CD4-positive, CD25-positive, alpha-beta regulatory T cell (primary cell): ENCODE measurements around the gene CFAP100. TPM values are rescaled to one million over a fixed set of nuclear protein-coding genes. Genes with fewer than 3 reads are reported as not detected.

ENCODE experiments used
- ATAC-seq, 2 donors: fragments of 150-1000 bp; cut with Tn5 transposase; one replicate each; pipeline ENCODE4 v1.10.0; 2021; ENCODE audit warnings: low read depth in 2 of 2, moderate number of reproducible peaks in 2 of 2, moderate library complexity in 1 of 2
- DNase-seq, 3 donors: peaks; one replicate each; pipeline versions ENCODE4 v3.0.0 to v3.0.0-alpha.2; 2012 to 2022; ENCODE audit warnings: mixed read lengths in 1 of 3
- H3K27ac ChIP-seq: one replicate; pipeline ENCODE4 v1.7.0; 2013; ENCODE audit warnings: mild to moderate bottlenecking, low read length; ENCODE audit not compliant: insufficient read depth, poor library complexity, severe bottlenecking
- H3K27me3 ChIP-seq: one replicate; pipeline ENCODE4 v1.7.0; 2013; ENCODE audit warnings: low read length; ENCODE audit not compliant: control insufficient read depth, insufficient read depth
- H3K36me3 ChIP-seq: one replicate; pipeline ENCODE4 v1.7.0; 2013; ENCODE audit warnings: mild to moderate bottlenecking, low read length, moderate library complexity; ENCODE audit not compliant: control insufficient read depth, insufficient read depth
- H3K4me1 ChIP-seq: 2 replicates; pipeline ENCODE4 v1.7.0; 2013; ENCODE audit warnings: mild to moderate bottlenecking, low read length; ENCODE audit not compliant: insufficient read depth, control insufficient read depth, poor library complexity, severe bottlenecking
- H3K4me3 ChIP-seq: one replicate; pipeline ENCODE4 v1.7.0; 2013; ENCODE audit warnings: low read depth, mild to moderate bottlenecking, low read length, moderate library complexity
- H3K9me3 ChIP-seq, 2 experiments: 1 replicate in 1 of 2; 2 replicates in 1 of 2; pipeline ENCODE4 v1.7.0; 2013; ENCODE audit warnings: low read length in 2 of 2, mild to moderate bottlenecking in 1 of 2, moderate library complexity in 1 of 2; ENCODE audit not compliant: control insufficient read depth in 2 of 2
- H3K27ac Mint-ChIP-seq, 3 donors: one replicate each; pipeline ENCODE4 v1.8.0; 2020 to 2022; ENCODE audit warnings: mild to moderate bottlenecking in 3 of 3, mixed read lengths in 3 of 3, moderate library complexity in 2 of 3
- H3K27me3 Mint-ChIP-seq: one replicate; pipeline ENCODE4 v1.8.0; 2022; ENCODE audit warnings: mild to moderate bottlenecking, mixed read lengths
- H3K36me3 Mint-ChIP-seq: one replicate; pipeline ENCODE4 v1.8.0; 2020; ENCODE audit warnings: mixed read lengths
- H3K4me1 Mint-ChIP-seq, 4 donors: one replicate each; pipeline ENCODE4 v1.8.0; 2020 to 2022; ENCODE audit warnings: mixed read lengths in 4 of 4, mild to moderate bottlenecking in 1 of 4
- H3K4me3 Mint-ChIP-seq, 4 donors: one replicate each; pipeline ENCODE4 v1.8.0; 2020 to 2022; ENCODE audit warnings: mild to moderate bottlenecking in 4 of 4, mixed read lengths in 4 of 4, moderate library complexity in 3 of 4
- H3K9me3 Mint-ChIP-seq, 7 donors: one replicate each; pipeline ENCODE4 v1.8.0; 2020 to 2022; ENCODE audit warnings: mixed read lengths in 7 of 7, mild to moderate bottlenecking in 3 of 7, moderate library complexity in 2 of 7
- polyA plus RNA-seq, 4 donors: library from polyadenylated mRNA; unstranded; fragments of 300-500 nt; fragmentation: Illumina TruSeq; gene quantifications; one replicate each; pipeline ENCODE4 v1.2.3, GENCODE V29; 2021
- total RNA-seq: library from RNA; stranded (reverse); gene quantifications from one replicate; pipeline ENCODE4 v1.2.3, GENCODE V29; 2022

Gene CFAP100
- total and polyA plus RNA-seq, 5 donors from 2014 or later = not detected

DNA sequence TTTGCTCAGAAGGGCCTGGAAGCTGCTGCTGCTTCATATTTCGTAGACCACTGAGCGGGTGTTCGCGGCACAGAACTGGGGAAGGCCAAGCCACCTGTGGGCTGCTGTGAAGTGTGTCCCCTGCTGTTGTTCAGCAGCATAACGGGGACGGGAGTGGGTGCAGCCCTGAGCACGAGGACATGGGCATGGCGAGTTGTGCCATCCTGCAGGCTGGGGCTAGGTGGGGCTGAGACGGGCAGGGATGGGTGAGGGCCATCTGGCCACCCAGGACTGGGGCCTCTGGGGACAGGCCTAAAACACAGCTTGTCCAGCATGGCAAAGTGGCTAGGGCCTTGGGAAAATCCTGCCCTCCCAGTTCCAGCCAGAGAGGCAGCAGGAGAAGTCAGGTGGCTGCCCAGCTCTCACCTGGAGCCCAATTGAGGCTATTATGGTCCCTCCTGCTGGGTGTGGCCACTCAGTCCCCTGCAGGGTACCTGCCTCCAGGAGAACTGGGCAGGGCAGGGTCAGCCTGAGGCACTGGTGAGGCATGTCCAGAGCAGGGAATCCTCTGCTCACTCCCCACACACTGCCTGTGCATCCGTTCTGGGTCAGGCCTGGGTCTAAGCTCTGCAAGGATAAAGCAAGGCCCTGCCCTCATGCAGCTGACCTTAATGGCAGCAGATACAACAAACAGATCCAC, 29.5 kb downstream of the CFAP100 start:
- Histone ChIP-seq H3K36me3 (no peaks in the 10 kb centered on the region), H3K27ac (no peak overlapping the region), H3K27me3 (no peaks in the 10 kb centered on the region), H3K4me1 (no peaks in the 10 kb centered on the region), H3K4me3 (no peak overlapping the region), H3K9me3 (peaks cover 10 to 13% of the 10 kb centered on the region in 2 experiments)
- Mint-ChIP-seq H3K4me3 (no peak overlapping the region), H3K36me3 (peaks cover 16% of the 10 kb centered on the region), H3K9me3 (peaks cover 0 to 23% (median 9%) of the 10 kb centered on the region in 7 donors), H3K27ac (no peak overlapping the region), H3K4me1 (no peaks in the 10 kb centered on the region), H3K27me3 (peaks cover 4% of the 10 kb centered on the region)
- ATAC-seq (no peak), DNase-seq (no peak)

DNA sequence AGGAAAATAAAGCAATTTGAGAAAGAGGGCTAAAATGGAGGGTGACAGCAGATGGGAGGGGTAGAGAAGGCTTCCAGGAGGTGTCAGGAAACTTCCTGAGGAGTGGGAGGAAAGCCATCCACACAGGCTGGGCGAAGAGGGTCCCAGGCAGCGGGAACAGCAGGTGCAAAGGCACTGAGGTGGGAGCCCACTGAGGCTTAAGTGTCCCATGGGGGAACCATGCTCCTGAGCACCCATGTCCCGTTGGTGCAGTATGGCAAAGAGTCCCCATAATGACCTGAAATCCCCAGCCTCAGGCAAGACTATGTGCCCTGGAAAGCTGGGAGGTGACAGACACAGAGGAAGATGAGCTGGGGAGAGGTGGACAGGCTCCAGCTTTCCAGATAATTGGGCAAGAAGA, 30.0 kb downstream of the CFAP100 start:
- Mint-ChIP-seq H3K36me3 (peaks cover 16% of the 10 kb centered on the region), H3K9me3 (peaks cover 0 to 23% (median 9%) of the 10 kb centered on the region in 7 donors), H3K27ac (peak overlapping the region in 1 of 3 donors; percentile 61), H3K27me3 (peaks cover 4% of the 10 kb centered on the region), H3K4me3 (no peak overlapping the region), H3K4me1 (no peaks in the 10 kb centered on the region)
- Histone ChIP-seq H3K4me3 (no peak overlapping the region), H3K27me3 (no peaks in the 10 kb centered on the region), H3K27ac (no peak overlapping the region), H3K4me1 (no peaks in the 10 kb centered on the region), H3K36me3 (no peaks in the 10 kb centered on the region), H3K9me3 (peaks cover 10 to 13% of the 10 kb centered on the region in 2 experiments)
- DNase-seq (no peak), ATAC-seq (no peak)

DNA sequence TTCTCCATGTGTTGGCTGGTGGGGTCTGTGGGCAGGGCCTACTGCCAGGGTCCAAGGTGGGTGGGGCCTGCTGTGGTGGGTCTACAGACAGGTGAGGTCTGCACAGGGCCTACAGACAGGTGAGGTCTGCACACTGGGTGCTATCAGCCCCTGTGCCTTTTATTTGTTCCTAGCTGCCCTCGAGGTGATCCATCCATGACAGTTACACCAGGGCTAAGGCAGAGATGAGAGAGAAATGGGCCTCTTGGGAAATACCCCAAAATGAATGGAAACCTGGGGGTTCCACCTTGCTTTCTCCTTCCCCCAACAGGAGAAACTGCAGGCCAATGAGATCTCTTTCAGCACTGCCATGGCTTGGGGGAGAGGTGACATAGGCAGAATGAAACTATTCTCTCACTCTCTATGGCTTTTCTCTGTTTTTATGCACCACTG, 36.4 kb downstream of the CFAP100 start:
- H3K9me3 ChIP-seq = peaks cover 8 to 9% of the 10 kb centered on the region in 2 experiments
- no peaks in the 10 kb centered on the region for H3K4me1 Mint-ChIP-seq
- no peak for ATAC-seq

DNA sequence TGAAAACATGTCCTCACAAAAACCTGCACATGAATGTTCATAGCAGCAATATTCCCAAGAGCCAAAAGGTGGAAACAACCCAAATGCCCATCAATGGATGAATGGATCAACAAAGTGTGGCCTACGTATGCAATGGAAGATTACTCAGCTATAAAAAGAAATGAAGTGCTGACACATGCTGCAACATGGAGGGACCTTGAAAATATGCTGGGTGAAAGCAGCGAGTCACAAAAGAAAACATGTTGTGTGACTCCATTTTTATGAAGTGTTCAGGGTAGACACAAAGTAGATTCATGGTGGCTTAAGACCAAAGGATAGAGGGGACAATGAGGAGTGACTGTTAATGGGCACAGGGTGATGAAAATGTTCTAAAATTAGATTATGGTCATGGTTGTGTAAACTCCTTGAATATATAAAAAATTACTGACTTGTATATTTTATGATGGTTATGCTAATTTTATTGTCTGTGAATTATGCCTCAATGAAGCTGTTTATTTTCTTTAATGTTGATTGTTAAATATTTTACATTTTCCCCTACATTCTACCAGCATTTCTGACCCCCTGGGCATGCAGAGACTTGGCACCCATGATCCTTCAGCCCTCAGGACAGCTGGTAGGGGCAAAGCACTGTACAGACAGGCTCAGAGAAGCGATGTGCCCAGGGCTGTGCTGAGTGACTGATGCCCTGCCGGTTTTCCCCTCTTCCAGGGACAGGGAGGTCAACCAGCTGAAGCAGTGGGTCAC, 37.8 kb downstream of the CFAP100 start:
- Mint-ChIP-seq H3K27ac (peak overlapping the region in 1 of 3 donors; percentile 70), H3K4me3 (no peak overlapping the region)
- ATAC-seq = no peak

More for the DNA sequence above, 36.4 kb downstream of the CFAP100 start:
- peaks cover 21% of the 10 kb centered on the region for H3K36me3 Mint-ChIP-seq
- Histone ChIP-seq H3K36me3 (no peaks in the 10 kb centered on the region), H3K27ac (no peak overlapping the region), H3K27me3 (no peaks in the 10 kb centered on the region), H3K4me3 (no peak overlapping the region), H3K4me1 (no peaks in the 10 kb centered on the region)
- H3K27me3 Mint-ChIP-seq = peaks cover 4% of the 10 kb centered on the region
- no peak overlapping the region for H3K4me3 Mint-ChIP-seq
- peaks cover 0 to 14% (median 4%) of the 10 kb centered on the region in 7 donors for H3K9me3 Mint-ChIP-seq
- DNase-seq = no peak
- no peak overlapping the region for H3K27ac Mint-ChIP-seq

DNA sequence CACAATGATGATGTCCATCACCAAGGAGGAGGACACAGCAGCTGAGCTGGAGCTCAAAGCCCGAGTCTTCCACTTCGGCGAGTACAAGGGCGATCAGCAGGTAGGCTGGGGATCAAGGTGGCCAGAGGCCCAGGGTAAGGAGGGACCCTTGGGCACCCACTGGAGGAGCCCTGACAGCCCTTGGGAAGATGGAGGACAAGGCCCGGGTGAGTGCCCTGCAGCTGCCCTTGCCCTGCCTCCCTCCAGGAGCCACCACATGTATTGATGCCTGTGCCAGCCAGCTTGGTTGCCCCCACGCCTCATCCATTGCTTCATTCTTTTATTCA, 38.4 kb downstream of the CFAP100 start:
- H3K36me3 ChIP-seq = peaks cover 14% of the 10 kb centered on the region
- Mint-ChIP-seq H3K4me3 (no peak overlapping the region), H3K4me1 (no peaks in the 10 kb centered on the region), H3K9me3 (peaks cover 0 to 2% (median 0%) of the 10 kb centered on the region in 7 donors), H3K27ac (peak overlapping the region in 1 of 3 donors; percentile 61), H3K27me3 (peaks cover 4% of the 10 kb centered on the region), H3K36me3 (peaks cover 28% of the 10 kb centered on the region)
- DNase-seq (no peak), ATAC-seq (no peak)
- no peaks in the 10 kb centered on the region for H3K4me1 ChIP-seq
- peaks cover 0 to 4% of the 10 kb centered on the region in 2 experiments for H3K9me3 ChIP-seq
- no peak overlapping the region for H3K27ac ChIP-seq
- H3K4me3 ChIP-seq = no peak overlapping the region
- no peaks in the 10 kb centered on the region for H3K27me3 ChIP-seq

More for the DNA sequence above, 37.8 kb downstream of the CFAP100 start:
- Mint-ChIP-seq H3K9me3 (peaks cover 0 to 5% (median 2%) of the 10 kb centered on the region in 7 donors), H3K4me1 (no peaks in the 10 kb centered on the region), H3K27me3 (peaks cover 4% of the 10 kb centered on the region), H3K36me3 (peaks cover 25% of the 10 kb centered on the region)
- no peak overlapping the region for H3K27ac ChIP-seq
- no peaks in the 10 kb centered on the region for H3K27me3 ChIP-seq
- peaks cover 4% of the 10 kb centered on the region in 2 experiments for H3K9me3 ChIP-seq
- peaks cover 10% of the 10 kb centered on the region for H3K36me3 ChIP-seq
- no peaks in the 10 kb centered on the region for H3K4me1 ChIP-seq
- H3K4me3 ChIP-seq = no peak overlapping the region
- no peak for DNase-seq

DNA sequence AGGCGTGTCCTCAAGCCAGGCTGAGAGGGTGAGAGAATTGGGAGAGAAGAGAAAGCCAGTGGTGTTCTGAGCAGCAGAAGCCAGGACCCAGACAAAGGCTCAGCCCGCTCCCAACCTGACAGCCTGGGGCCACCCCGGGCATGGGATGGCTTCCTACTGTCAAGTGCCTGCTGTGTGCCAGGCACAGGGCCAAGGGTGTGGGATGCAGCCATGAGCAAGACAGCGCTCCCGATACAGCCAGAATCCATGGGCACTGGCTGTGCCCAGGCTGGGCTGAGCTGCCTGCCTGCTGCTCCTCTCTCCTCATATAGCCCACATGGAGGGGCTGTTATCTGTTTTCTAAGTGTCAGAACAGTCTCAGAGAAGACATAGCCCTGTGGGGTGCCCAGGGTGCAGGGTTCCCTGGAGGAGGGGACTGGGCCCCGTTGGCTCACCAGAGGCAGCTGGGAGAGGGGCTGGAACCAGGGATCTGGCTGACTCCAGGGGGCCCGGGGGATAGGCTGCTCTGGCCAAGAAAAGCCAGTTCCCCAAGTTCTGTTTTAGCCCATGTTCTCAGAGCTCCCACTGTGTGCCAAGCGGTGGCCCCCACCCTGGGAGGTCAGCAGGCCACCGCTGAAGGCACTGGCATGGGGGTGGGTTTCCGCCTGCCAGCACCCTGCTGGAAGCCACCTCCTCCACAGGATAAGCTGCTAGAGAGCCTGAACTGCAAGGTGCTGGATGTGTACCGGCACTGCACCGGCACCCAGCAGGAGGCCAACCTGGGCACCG, 39.0 kb downstream of the CFAP100 start:
- H3K27me3 Mint-ChIP-seq = peaks cover 4% of the 10 kb centered on the region
- H3K36me3 Mint-ChIP-seq = peaks cover 34% of the 10 kb centered on the region
- no peak overlapping the region for H3K27ac ChIP-seq
- H3K9me3 ChIP-seq = no peaks in the 10 kb centered on the region
- H3K27me3 ChIP-seq = no peaks in the 10 kb centered on the region
- H3K4me3 ChIP-seq = no peak overlapping the region
- peak overlapping the region in 1 of 3 donors; percentile 61 for H3K27ac Mint-ChIP-seq
- peaks cover 20% of the 10 kb centered on the region for H3K36me3 ChIP-seq
- no peak for DNase-seq
- ATAC-seq = no peak
- H3K4me1 ChIP-seq = no peaks in the 10 kb centered on the region
- no peak overlapping the region for H3K4me3 Mint-ChIP-seq
- H3K4me1 Mint-ChIP-seq = no peaks in the 10 kb centered on the region
- H3K9me3 Mint-ChIP-seq = peaks cover 0 to 2% (median 0%) of the 10 kb centered on the region in 7 donors

DNA sequence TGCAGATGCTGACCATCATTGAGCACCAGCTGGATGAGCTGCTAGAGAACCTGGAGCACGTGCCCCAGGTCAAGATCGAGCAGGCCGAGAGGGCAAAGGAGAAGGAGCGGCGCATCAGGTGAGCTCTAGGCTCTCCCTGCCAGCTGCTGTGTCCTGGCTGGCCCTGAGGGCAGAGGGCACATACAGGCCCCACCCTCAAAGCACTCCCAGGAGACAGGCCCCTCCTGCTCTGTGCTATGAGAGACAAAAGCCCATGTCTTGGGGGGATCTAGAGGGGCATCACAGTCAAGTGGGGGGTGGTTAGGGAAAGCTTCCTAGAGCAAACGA, 39.5 kb downstream of the CFAP100 start:
- Histone ChIP-seq H3K27ac (no peak overlapping the region), H3K4me1 (no peaks in the 10 kb centered on the region), H3K9me3 (no peaks in the 10 kb centered on the region), H3K4me3 (no peak overlapping the region), H3K27me3 (no peaks in the 10 kb centered on the region), H3K36me3 (peaks cover 26% of the 10 kb centered on the region)
- peaks cover 39% of the 10 kb centered on the region for H3K36me3 Mint-ChIP-seq
- H3K9me3 Mint-ChIP-seq = peaks cover 0 to 2% (median 0%) of the 10 kb centered on the region in 7 donors
- DNase-seq (no peak), ATAC-seq (no peak)
- peaks cover 4% of the 10 kb centered on the region for H3K27me3 Mint-ChIP-seq
- no peak overlapping the region for H3K27ac Mint-ChIP-seq
- H3K4me1 Mint-ChIP-seq = no peaks in the 10 kb centered on the region
- no peak overlapping the region for H3K4me3 Mint-ChIP-seq
